H54 (cell line): ENCODE data around the gene MYO16.
"Not testable (repeated sequence)": the region's sequence is repeated elsewhere in the genome, so short reads cannot be mapped to it uniquely, and the experiment has no call there.

Source experiments
- DNase-seq: peaks from one replicate; pipeline ENCODE4 v3.0.0; 2011; ENCODE audit warnings: low spot score, mixed read lengths; ENCODE audit not compliant: insufficient read length
- FAIRE-seq: peaks from 3 replicates; lab custom pipeline; 2011; peaks lifted over from hg19 to GRCh38; lab: Jason Lieb, UNC
- POLR2A ChIP-seq: IDR thresholded peaks from 2 replicates; pipeline ENCODE4 v1.6.1; 2011; ENCODE audit warnings: low read depth, mild to moderate bottlenecking, low read length

Gene MYO16

DNA sequence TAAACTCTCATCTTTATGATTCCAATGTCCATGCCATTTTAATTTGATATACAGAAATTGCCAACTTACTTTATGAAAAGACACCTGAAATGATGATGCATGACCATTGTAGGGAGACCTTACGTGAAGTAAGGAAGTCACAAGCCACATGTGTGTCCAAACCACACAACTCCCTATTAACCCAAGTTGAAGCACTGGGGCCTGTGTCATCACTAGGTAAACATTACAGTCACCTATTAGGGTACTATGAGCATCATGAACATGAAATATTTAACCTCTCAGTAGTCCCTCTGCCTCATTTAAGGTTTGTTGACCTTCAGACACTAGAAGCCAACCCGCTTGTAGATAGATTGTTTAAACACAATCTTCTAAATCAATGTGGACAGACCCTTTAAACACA is 580.1 kb downstream of the MYO16 start:
- peak; percentile 91 for FAIRE-seq
- no peak for DNase-seq
- no peak for TF ChIP-seq POLR2A

GRCh38 chr13:109211616-109212015 is 582.2 kb downstream of the MYO16 start:
- FAIRE-seq: peak; percentile 96
- no peak for TF ChIP-seq POLR2A
- peak; percentile 18 for DNase-seq

GRCh38 chr13:109212650-109213049 is 583.2 kb downstream of the MYO16 start:
- no peak for TF ChIP-seq POLR2A
- DNase-seq (no peak), FAIRE-seq (peak; percentile 86)

GRCh38 chr13:109213714-109214113 is 584.3 kb downstream of the MYO16 start:
- FAIRE-seq: no peak
- TF ChIP-seq POLR2A: no peak
- DNase-seq: no peak

- DNase-seq: no peak
Measured at GRCh38 chr13:109214393-109214792, 585.0 kb downstream of the MYO16 start.

DNA sequence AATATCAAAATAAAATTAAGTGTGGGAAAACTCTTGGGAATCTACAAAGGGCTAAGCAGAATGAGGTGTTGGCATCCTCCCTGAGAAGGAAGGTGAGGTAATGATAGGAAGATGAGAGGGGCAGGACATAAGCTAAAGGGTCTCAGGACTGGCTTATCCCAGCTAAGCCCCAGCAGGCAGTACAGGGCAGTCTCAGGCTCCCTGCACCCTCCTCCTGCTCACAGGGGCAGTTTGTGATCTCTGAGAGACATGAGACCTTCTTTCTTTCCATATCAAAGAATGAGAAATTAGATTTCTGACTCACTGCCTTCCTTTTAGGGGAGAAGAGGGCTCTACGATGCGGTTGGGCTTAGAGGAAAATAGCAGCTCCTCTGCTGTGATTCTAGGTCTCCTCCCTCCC is 586.0 kb downstream of the MYO16 start:
- FAIRE-seq (no peak), DNase-seq (no peak)
- no peak for TF ChIP-seq POLR2A

More at GRCh38 chr13:109214393-109214792, 585.0 kb downstream of the MYO16 start:
- FAIRE-seq: peak; percentile 97
- TF ChIP-seq POLR2A: no peak

DNA sequence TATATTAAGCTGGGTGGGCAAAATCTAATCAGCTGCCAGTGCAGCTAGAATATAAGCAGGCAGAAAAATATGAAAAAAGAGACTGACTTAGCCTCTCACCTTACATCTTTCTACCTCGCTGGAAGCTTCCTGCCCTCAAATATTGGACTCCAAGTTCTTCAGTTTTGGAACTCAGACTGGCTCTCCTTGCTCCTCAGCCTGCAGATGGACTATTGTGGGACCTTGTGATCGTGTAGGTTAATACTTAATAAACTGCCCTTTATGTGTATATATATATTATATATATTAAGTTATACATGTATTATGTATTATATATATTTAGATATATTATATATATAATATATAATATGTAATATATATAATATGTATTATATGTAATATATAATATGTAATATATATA is 588.1 kb downstream of the MYO16 start:
- not testable (repeated sequence) for DNase-seq, FAIRE-seq

GRCh38 chr13:109220631-109221030 is 591.2 kb downstream of the MYO16 start:
- DNase-seq (no peak), FAIRE-seq (no peak)
- TF ChIP-seq POLR2A: no peak

- DNase-seq: no peak
- FAIRE-seq: no peak
- TF ChIP-seq POLR2A: no peak
Measured at GRCh38 chr13:109224033-109224432, 594.6 kb downstream of the MYO16 start.

DNA sequence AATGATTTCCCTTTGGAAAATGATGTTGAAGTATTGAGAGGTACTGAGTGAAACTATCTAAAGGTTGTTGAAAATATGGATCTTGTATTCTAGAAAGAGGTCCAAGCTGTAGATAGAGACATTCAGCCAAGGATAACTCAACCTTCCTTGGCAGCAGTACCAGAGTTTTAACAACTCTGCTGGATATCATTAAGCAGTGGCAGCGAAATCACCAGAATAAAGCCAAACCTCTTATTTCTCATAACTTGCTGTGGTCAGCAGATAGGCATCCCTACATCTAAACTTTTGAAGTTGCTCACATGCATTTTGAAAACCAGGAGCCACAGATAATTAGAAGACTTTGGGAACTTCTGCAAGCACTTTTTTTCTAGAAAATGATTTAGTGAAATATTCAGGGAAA is 597.2 kb downstream of the MYO16 start:
- FAIRE-seq: no peak

DNA sequence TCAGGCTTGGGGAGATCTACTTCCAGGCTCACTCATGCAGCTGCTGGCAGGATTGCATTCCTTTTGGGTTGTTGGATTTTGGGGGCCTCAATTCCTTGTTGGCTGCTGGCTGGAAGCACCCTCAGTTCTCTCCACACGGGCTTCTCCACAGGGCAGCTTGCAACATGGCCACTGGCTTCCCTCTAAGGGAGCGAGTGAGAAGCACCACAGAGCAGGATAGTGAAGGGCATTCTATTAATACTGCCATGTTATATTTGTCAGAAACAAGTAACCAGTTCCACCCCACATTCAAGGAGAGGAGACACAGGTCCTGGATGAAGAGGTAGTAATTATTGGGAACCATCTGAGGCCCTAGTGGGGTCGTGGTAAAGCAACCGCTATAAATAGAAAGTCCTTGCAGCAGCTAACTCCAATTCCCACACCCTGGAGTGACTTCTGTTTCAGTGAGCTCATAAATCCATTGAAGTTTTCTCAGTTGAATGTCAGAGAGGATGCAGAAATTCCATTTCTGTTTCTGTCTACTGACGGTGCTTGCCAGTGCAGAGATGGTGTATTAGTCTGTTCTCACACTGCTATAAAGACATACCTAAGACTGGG is 598.0 kb downstream of the MYO16 start:
- TF ChIP-seq POLR2A: no peak
- DNase-seq: no peak
- FAIRE-seq: no peak

More for the DNA sequence above, 597.2 kb downstream of the MYO16 start:
- no peak for TF ChIP-seq POLR2A
- DNase-seq: no peak

GRCh38 chr13:109228211-109228610 is 598.8 kb downstream of the MYO16 start:
- FAIRE-seq: no peak
- no peak for TF ChIP-seq POLR2A
- DNase-seq: no peak

GRCh38 chr13:109231888-109232287 is 602.5 kb downstream of the MYO16 start:
- FAIRE-seq (peak; percentile 71), DNase-seq (no peak)
- TF ChIP-seq POLR2A: no peak

- DNase-seq: no peak
- TF ChIP-seq POLR2A: no peak
- peak; percentile 86 for FAIRE-seq
Measured at GRCh38 chr13:109233293-109233692, 603.9 kb downstream of the MYO16 start.

DNA sequence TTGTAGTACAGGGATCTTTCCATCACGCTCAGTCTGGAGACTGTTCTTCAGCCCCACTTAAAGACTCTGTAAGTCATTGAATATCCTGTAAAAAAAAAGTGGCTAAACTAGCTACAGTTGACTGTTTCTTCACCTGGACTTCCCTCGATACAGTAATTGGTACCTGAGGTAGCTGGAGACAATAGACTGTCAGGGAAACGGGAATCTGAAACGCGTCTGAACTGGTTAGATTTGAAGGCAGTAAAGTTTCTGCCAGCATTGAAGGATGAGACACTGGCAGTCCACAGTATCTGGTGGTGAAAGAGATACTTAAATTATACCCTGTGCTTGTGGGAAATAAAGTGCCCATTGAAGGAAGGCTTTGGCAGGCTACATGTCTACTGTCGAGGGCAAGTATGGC is 606.5 kb downstream of the MYO16 start:
- peak; percentile 78 for FAIRE-seq
- no peak for DNase-seq
- TF ChIP-seq POLR2A: no peak

- FAIRE-seq (no peak), DNase-seq (no peak)
- no peak for TF ChIP-seq POLR2A
Measured at GRCh38 chr13:109241160-109241559, 611.7 kb downstream of the MYO16 start.
